Measurements from ENCODE around the gene PCSK6.

DNA sequence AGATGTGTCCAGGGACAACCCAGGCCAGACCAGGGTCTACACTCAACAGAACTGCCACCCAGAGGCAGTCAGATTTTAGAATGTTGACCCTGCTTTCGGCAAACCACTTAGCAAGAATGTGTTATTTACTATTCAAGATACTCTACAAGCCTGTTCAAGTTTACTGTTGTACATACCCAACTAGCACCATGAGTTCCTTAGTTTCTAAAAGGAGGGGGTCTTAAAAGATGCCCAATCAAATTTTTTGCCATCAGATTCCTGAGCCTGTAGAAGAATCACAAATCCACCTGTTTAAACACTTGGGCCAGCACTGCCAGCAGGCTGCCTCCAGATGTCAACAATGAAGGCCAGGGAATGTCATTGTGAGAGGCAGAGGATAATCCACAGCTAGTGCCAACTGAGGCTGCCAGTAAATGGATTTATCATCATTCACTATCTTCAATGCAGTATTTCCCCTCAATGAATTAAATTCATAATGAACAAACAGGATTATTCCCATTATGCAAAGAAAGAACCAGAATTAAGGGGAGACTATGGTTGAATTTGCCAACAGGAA, 150.9 kb downstream of the PCSK6 start:
- TF ChIP-seq POLR2AphosphoS5 (IDR thresholded peaks at IDR 0.05), result no peak
- TF ChIP-seq CTCF (IDR thresholded peaks at IDR 0.05), result no peak

Data from stomach (tissue), 4 donors.